SU-DHL-6 (cell line): ENCODE measurements around the gene BLOC1S1.

Experiments used
- EZH2phosphoT487 ChIP-seq: fragments of 200-600 bp; sonication (generic), shearing (Covaris generic); conservative IDR thresholded peaks from 2 replicates; pipeline ENCODE4 v1.6.1; 2018; ENCODE audit warnings: mild to moderate bottlenecking, antibody characterized with exemption, low read length, moderate library complexity, mixed read lengths
- TF ChIP-seq, protein P1 (sequence below): fragments of 200-600 bp; sonication (generic); IDR thresholded peaks from one replicate; pipeline ENCODE4 v1.5.1; 2017; ENCODE audit warnings: antibody characterized with exemption, mild to moderate bottlenecking, low read length, moderate library complexity; ENCODE audit not compliant: insufficient read depth, poor library complexity, severe bottlenecking

- TF ChIP-seq, protein P1, sequence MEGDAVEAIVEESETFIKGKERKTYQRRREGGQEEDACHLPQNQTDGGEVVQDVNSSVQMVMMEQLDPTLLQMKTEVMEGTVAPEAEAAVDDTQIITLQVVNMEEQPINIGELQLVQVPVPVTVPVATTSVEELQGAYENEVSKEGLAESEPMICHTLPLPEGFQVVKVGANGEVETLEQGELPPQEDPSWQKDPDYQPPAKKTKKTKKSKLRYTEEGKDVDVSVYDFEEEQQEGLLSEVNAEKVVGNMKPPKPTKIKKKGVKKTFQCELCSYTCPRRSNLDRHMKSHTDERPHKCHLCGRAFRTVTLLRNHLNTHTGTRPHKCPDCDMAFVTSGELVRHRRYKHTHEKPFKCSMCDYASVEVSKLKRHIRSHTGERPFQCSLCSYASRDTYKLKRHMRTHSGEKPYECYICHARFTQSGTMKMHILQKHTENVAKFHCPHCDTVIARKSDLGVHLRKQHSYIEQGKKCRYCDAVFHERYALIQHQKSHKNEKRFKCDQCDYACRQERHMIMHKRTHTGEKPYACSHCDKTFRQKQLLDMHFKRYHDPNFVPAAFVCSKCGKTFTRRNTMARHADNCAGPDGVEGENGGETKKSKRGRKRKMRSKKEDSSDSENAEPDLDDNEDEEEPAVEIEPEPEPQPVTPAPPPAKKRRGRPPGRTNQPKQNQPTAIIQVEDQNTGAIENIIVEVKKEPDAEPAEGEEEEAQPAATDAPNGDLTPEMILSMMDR: no peak
- TF ChIP-seq EZH2phosphoT487: no peak
These were observed 724 bp downstream of the BLOC1S1 start for GRCh38 chr12:55716582-55716957.
